ENCODE data around the gene CHST9. TPM values are rescaled to one million over a fixed set of nuclear protein-coding genes. Genes with fewer than 3 reads are reported as not detected.

CHST9 gene
- total and polyA plus RNA-seq, 2 of the 4 experiments (the other 2 are of a cell fraction), result not detected

- H3K56ac ChIP-seq (ENCODE audit: extremely low read depth, insufficient read depth, low read length), result no peak overlapping the region
- no peak overlapping the region for H2BK20ac ChIP-seq (ENCODE audit: low read depth, low read length)
- ChIA-PET CTCF (no interaction called here), POLR2A (ENCODE audit: unreplicated experiment) (no interaction called here)
- no peak overlapping the region for H4K91ac ChIP-seq (ENCODE audit: insufficient read depth, low read depth, low read length)
- WGBS, 2 experiments (ENCODE audit: extremely low coverage in 2 of 2, insufficient read length in 1 of 2), result no CpG with 5 or more reads among the region's 1 CpG
- no peak overlapping the region for H2AK9ac ChIP-seq (replicated peaks; ENCODE audit: low read depth, low read length, poor library complexity)
- no peak overlapping the region for H3K27ac ChIP-seq (ENCODE audit: insufficient read depth, low read length)
- no peaks in the 10 kb centered on the region for H3K27me3 ChIP-seq (ENCODE audit: control insufficient read depth, insufficient read depth, low read length)
- H2BK5ac ChIP-seq (ENCODE audit: low read depth, low read length, poor library complexity, severe bottlenecking), result no peak overlapping the region
- H3K4me1 ChIP-seq (ENCODE audit: control insufficient read depth, insufficient read depth, low read length), result no peaks in the 10 kb centered on the region
- H2AK5ac ChIP-seq (ENCODE audit: low read depth, low read length), result no peak overlapping the region
- no peaks in the 10 kb centered on the region for H3K79me1 ChIP-seq (ENCODE audit: low read depth in 1 of 2, low read length in 2 of 2)
- H4K8ac ChIP-seq (ENCODE audit: low read depth in 2 of 2, low read length in 2 of 2), result no peak overlapping the region
- no peaks in the 10 kb centered on the region for H3K36me3 ChIP-seq (ENCODE audit: control insufficient read depth, insufficient read depth, low read length)
- no peak overlapping the region for H3K4ac ChIP-seq (ENCODE audit: low read depth, low read length)
- no peak for DNase-seq
- H4K20me1 ChIP-seq (ENCODE audit: insufficient read depth, low read length), result no peaks in the 10 kb centered on the region
- H3K23ac ChIP-seq (ENCODE audit: low read depth, low read length), result no peak overlapping the region
- ATAC-seq (ENCODE audit: low read depth), result no peak
- H2BK15ac ChIP-seq (ENCODE audit: low read depth, low read length), result no peak overlapping the region
- no peak overlapping the region for H2BK120ac ChIP-seq (ENCODE audit: low read depth, low read length)
- no peak for TF ChIP-seq RAD21 (IDR thresholded peaks at IDR 0.05; ENCODE audit: low read length)
- no peak for TF ChIP-seq FOS (IDR thresholded peaks at IDR 0.05; ENCODE audit: low read depth, low read length)
- TF ChIP-seq RFX5 (IDR thresholded peaks at IDR 0.05; ENCODE audit: low read depth, low read length), result no peak
- no peak for TF ChIP-seq USF2 (IDR thresholded peaks at IDR 0.05; ENCODE audit: low read depth, low read length)
- no peak for TF ChIP-seq NFE2L2 (IDR thresholded peaks at IDR 0.05; ENCODE audit: low read depth, low read length)
- TF ChIP-seq BHLHE40 (IDR thresholded peaks at IDR 0.05; ENCODE audit: low read depth, low read length), result no peak
- no peak for TF ChIP-seq CTCF (conservative IDR thresholded peaks at IDR 0.05; ENCODE audit: low read depth, low read length)
- TF ChIP-seq MAFK (IDR thresholded peaks at IDR 0.05; ENCODE audit: low read depth, low read length), result no peak
- no peak for TF ChIP-seq ELK1 (IDR thresholded peaks at IDR 0.05; ENCODE audit: borderline replicate concordance, low read depth, low read length)
- H2AFZ ChIP-seq (replicated peaks; ENCODE audit: low read length, poor library complexity), result no peak overlapping the region
- no peak overlapping the region for H3K18ac ChIP-seq (ENCODE audit: low read depth, low read length)
- no peaks in the 10 kb centered on the region for H3K9me1 ChIP-seq (ENCODE audit: insufficient read depth, low read length)
- in situ Hi-C loops (cut with MboI; ENCODE audit: low sequenced_read_pairs) (no loop called here), intact Hi-C loops (cut with micrococcal nuclease) (loop anchor here (10.0 kb wide), 1 partner anchor 621 kb away; no protein-coding TSS in a partner anchor), dilution Hi-C loops (cut with HindIII; ENCODE audit: low sequenced_read_pairs, unreplicated experiment) (no loop called here)
- H4K5ac ChIP-seq (ENCODE audit: low read depth, low read length), result no peak overlapping the region
- no peak overlapping the region for H3K4me2 ChIP-seq (ENCODE audit: low read depth, low read length)
- H3K9me3 ChIP-seq (ENCODE audit: control insufficient read depth, insufficient read depth, low read length), result no peaks in the 10 kb centered on the region
- no peak overlapping the region for H3K4me3 ChIP-seq (ENCODE audit: insufficient read depth, low read depth, low read length)
- H3K14ac ChIP-seq (replicated peaks; ENCODE audit: low read depth, low read length), result no peak overlapping the region
- H3K9ac ChIP-seq (ENCODE audit: low read depth, low read length), result no peak overlapping the region
- no TSS peak for BruUV-seq (replicated peaks)
Observed at GRCh38 chr18:27005589-27005988, 179.5 kb downstream of the CHST9 start.

All from IMR-90 (cell line).